Measurements from ENCODE around the gene TCEANC.

TCEANC gene

DNA sequence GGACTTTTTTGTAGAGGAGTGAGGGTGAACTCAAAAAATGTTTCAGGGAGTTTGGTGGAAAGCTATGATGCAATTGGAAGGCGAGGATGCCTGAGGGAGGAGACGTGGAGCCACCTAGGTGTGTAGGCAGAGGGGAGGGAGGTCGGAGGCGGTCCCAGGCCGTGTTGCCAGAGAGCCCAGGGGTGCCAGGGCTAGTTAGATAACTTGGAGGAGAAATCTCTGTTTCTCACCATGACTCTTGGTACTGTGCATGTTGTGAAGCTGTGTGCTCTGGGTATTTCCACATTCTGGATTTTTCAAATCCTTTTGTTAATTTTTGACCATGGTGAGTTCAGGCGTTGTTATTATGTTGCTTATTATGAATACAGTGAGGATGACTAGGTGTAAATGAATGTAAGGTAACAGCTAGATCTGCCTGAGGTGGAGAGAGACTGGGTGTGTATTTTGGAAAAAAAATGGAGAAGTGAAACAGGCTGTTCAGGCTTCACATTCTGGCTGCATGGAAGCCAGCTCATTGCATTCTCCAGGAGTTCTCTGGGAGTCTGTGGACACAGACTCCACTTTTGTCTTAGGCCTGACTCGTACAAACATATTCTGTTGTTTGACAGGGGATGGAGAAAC lies 40.5 kb downstream of the TCEANC start:
- FAIRE-seq, result no peak

DNA sequence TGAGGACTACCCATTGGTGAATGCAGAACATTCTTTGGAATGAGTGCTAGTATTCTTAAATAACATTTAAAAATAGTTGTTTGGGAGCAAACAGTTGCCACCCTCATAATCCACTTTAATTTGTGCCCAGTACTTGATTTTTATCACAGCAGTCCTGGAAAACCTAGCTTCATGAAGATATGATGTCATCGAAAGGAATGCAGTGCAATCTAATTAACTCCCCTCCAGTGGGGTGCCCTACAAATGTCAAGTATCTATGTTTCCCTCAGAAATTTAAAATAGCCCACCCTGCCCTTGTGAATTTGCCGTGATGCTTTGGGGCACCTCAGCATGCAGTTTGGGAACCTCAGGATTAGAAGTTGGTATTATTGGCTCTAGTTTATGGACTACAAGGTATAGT lies 41.4 kb downstream of the TCEANC start:
- FAIRE-seq, result no peak

DNA sequence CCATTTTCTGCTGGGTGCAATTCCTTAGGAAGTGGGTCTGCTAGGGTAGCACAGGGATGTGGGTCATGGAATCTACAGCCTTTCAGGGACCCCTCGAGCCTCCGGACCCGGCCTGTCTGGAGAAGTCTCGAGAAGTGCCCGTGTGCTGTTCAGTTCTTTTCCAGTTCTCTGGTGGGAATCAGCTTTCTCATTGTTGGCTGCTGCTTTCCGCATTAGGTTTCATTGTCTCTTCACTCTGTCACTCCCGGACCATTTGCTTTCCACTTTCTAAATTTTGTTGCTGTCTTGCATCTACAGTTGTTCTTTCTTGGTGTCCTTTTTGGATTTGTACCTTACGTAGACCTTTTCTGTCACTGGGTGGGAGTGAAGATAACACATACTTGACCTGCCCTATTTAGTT lies 42.0 kb downstream of the TCEANC start:
- FAIRE-seq, result no peak

DNA sequence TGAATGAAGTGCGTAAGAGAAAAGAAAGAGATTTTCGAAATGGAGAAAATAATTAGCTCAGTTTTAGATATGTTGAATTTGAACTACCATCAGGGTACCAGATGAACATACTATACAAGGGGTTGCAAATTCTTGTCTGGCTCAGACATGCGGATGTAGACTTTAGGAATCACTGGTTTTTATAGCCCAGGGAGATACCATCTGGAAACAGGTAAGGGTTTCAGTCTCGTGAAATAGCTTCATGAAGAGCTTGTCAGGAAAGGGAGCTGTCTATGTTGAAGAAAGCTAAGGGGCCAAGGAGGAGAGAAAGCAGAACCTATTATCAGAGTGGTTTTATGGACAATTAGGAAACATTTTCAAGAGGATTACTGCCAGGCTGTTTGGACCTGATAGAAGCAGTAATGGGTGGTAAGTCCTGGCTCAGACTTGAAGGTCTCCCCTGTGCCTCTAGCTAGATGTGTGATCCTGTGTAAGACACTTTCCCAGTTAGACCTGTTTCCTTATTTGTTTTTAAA lies 42.7 kb downstream of the TCEANC start:
- FAIRE-seq, result no peak

DNA sequence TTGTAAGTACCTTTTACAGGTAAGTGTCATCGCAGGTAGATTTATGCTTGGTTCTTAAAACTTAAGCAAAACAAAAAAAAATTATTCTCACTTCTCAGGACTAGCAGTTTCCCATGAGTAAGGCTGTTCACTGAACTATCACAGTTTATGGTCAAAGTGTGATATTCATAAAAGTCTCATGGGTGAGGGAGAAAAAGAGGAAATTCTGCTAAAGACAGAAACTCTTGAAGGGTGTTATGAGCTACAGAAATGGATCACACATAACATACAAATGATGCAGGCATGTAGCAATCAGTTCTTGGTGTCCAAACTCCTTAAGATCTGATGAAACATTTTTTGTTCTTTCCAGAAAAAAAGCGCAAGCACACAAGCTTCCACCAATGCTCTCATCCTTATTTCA lies 44.5 kb downstream of the TCEANC start:
- no peak for FAIRE-seq

DNA sequence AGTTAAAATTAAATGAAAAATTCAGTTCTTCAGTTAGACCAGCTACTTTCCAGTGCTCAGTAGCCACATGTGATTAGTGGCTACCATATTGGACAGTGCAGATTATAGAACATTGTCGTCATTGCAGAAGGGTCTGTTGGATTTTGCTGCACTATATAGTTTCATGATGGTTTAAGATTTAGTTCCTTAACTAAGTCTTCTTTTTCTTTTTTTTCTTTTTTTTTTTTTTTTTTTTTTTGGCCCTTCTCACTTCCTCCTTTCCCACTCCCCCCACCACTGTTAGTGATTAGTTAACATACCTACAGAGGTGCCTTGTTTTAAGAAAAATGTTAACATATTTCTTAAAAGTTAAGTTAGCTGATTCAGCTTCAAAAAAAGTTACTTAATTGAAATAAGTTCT lies 45.0 kb downstream of the TCEANC start:
- no peak for FAIRE-seq

DNA sequence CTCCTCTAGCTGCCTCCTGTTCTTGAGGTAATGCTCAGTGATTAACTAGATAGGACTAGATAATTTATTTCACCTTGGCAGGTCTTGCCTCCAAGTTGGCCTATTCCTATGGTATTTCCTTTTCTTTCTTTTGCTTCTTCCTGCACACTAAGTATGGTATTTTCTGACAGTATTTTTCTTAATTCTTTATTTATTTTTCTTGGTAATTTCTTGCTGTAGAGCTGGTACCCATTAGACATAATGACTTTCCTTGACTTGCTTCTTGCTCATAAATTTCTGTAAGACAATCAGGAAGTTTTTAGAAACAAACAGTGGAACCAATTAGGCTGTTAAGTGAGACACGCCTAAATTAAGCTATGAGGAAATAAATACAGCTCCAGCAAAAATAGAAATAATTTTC lies 45.5 kb downstream of the TCEANC start:
- FAIRE-seq, result no peak

DNA sequence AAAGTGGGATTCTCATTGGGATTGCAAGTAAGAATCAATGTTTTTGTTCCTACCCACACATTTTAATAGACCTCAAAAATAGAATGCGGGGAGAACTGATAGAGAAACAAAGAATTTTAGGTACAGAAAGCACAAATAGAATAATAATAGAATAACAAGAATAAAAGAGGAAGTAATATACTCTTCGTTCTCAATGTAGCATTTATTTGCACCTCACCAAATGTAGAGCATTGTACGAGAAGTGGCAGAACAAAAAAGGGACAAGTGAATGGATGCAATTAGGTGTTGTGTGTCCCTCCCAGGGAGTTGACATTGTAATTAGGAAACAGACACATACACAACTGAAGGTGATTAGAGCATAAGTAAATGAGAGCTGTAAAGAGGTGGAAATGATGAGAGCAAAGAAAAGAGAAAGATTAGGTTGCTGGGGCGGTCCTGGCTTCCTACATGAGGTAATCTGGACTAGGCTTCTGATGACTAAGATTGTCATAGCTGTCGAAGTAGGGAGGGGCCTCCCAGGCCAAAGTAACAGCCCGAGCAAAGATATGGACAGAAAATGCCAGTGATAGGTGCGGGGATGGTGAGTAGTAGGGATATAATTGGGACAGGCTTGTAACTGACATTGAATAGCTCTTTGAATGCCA lies 46.4 kb downstream of the TCEANC start:
- no peak for FAIRE-seq

DNA sequence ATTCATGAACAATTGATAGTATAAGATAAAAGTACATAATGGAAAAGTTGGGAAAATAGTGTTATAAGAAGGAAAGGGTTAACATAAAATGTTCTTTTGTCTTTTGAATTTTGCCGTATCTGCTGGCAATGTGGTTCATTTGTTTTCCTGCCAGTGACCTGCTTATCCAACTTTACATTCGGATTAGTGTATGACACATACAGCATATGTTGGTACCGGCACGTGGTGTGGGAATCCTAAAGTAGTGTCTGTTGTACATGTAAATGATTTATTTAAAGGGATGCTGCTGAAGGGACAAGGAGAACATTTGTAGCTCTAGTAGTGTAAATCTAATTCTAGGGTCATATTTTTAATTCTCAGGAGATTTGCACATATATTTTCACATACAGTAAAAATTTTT lies 47.4 kb downstream of the TCEANC start:
- FAIRE-seq, result no peak

DNA sequence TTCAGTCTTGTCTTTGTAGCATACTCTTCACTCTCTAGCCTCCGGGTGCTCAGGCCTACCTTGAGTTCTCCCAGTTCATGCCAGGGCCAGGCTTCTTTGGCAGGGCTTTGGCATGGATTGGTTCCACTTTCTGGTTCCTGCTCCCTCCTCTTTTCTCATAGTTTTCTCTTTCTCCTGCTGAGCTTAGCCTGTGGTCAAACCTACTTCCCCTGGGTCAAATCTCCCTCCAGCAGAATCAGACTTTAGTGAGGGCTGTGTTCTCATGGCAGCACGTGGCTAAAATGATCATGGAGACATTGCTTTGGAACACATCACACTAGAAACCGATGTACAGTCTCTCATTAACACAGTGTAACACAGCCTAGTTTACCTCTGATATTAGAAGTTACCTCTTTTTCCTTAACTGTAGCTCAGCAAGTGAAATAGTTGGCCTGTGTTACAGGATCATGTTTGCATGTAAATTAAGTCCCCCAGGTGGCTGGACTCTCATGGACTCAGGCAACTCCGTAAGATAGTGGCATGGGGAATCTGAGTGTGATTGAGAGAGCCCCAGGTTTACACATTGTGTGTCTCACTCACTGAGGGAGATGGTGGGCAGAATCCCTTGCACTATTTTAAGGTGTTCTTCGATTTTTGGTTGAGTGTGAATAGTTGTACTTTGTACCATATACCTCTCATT lies 49.3 kb downstream of the TCEANC start:
- no peak for FAIRE-seq

DNA sequence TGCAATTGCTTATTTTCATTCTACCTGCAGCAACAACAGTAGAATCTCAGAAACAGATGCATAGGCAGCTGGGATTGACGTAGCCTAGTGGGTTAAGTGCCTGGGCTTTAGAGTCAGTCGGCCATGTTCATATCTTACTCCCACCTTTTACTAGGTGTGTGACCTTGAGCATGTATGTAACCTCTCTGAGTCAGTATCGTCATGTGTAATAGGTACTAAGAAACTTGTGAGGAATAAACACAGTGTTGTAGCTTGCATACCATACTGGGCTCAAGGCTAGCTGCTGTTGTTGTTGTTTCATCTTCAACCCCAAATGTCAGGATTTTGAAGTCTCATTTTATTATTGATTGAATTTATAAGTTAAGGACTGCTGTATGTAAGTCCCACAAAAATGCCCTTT lies 50.2 kb downstream of the TCEANC start:
- FAIRE-seq, result no peak

DNA sequence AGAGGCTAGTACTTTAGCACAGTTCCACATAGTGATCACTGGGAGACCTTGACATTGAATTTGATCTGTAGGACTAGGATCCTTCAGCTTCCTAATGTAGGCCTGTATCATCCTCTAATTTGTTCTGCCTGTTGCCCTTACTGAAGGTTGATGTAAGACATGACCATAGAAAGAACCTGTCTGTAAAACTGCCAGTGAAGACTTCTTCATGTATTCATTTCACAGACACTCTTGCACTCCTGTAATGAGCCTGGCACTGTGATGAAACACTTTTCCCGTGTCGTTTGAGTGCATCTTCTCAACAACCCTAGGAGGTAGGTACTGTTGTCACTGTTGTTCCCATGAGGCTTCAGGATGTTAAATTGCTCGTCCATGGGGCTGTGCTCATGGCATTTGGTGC lies 50.6 kb downstream of the TCEANC start:
- FAIRE-seq, result no peak

DNA sequence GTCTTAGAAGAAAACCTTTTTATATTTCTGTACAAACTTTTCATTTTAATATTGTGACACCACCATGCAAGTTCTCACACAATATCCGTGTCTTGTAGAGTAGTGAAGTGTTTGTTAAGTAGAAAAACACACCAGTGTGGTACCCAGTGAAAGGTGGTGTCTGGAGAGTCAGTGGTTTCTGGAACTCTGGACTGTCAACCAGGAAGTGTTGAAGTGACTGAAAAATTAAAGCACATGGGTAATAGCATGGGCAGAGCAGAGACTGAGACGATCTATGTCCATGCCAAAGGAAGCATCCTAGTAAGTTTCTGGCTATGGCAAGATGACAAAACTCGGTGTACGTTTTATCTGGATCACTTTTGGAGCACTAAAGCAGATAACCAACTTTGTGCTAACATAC lies 58.2 kb downstream of the TCEANC start:
- no peak for FAIRE-seq

Measured in TTC549 (cell line).